ENCODE results near the gene MAN1A1.

MAN1A1 gene

DNA sequence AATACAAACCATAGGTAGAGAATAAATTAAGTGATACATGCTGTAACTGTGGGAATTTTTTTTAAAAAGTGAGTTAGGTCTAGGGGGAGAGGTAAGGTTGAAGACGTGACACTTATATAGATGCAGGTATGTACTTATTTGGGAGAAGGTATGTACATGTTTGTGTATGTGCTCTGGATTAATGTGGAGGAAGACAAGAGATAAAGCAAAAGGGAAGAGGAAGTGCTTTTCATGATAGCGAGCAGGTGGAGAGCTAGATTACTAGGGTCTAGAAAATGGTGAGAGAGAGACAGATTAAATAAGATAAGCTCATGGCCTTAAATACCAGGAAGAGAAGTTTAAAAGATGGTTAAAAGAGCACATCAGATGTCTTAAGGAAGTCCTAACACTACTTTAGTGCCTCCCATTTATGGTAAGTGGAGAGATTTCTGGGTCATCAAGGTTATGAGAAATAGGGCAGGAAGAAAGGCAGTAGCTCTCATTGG, 92.5 kb downstream of the MAN1A1 start:
- DNase-seq (no peak), ATAC-seq (no peak)
- no peaks in the 10 kb centered on the region for H3K27me3 Mint-ChIP-seq
- H3K27ac Mint-ChIP-seq: no peak overlapping the region
- H3K9me3 Mint-ChIP-seq: no peaks in the 10 kb centered on the region
- peaks cover 28% of the 10 kb centered on the region for H3K4me1 Mint-ChIP-seq
- no peak overlapping the region for H3K4me3 Mint-ChIP-seq

DNA sequence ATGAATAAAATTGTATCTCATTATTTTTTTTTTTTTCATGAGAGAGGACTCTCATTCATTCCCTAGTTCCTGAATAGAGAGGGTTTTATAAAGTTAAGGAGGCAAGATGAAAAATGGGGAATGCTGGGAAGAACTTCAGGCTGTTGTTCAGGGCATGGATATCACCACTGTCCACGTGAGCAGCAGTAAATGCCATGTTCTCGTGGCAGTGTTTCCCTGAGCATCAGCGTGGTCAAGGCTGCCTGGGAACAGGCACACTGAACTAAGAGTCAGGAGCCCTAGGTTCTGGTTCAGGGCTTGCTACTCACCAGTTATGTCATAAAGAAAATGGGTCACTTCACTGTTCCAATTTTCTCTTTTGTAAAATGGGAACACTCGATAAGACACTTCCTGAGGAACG, 93.2 kb downstream of the MAN1A1 start:
- Mint-ChIP-seq H3K27ac (no peak overlapping the region), H3K4me1 (peaks cover 22% of the 10 kb centered on the region), H3K27me3 (no peaks in the 10 kb centered on the region), H3K4me3 (no peak overlapping the region), H3K9me3 (no peaks in the 10 kb centered on the region)
- ATAC-seq (no peak), DNase-seq (no peak)

DNA sequence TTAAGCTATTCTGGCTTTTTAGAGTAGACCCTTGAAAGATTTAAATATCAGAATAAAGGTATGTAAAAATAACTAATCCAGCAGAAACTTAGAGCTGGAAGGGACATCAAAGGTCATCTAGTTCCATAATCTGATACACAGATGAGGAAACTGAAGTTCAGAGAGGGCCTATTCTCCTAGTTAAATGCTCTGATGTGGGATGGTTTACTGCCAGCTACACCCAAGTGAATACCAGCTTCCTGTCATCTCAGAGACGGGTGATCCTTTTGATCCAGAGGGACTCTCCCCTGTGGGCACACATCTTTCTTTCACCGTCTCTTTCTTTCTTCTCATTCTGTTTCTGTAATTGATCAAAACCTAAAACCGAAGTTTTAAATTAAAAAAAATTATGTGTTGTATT, 94.1 kb downstream of the MAN1A1 start:
- Mint-ChIP-seq H3K4me1 (peaks cover 20% of the 10 kb centered on the region), H3K4me3 (no peak overlapping the region), H3K9me3 (no peaks in the 10 kb centered on the region), H3K27me3 (no peaks in the 10 kb centered on the region), H3K27ac (no peak overlapping the region)
- no peak for DNase-seq
- peak; percentile 84 for ATAC-seq

DNA sequence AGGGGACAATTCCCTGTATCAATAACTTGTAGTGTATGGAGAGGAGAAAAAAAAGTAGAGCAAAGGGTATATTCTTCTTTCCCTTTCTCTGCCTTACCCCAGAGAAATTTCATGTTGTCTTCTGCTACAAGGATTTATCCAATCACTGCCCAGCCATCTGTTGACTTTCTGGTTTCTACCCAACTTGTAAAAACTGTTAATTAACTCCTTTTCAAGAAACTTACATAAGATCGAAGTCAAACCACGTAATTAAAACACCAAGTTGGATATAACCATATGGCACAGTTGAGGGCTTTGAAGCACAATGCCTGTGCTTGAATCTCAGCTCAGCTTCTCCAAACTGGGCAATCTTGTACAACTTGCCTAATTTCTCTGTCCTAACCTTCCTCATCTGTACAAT, 99.5 kb downstream of the MAN1A1 start:
- no peak for ATAC-seq
- no peaks in the 10 kb centered on the region for H3K27me3 Mint-ChIP-seq
- no peak overlapping the region for H3K4me3 Mint-ChIP-seq
- no peak for DNase-seq
- H3K4me1 Mint-ChIP-seq: peaks cover under 1% of the 10 kb centered on the region
- no peak overlapping the region for H3K27ac Mint-ChIP-seq
- no peaks in the 10 kb centered on the region for H3K9me3 Mint-ChIP-seq

DNA sequence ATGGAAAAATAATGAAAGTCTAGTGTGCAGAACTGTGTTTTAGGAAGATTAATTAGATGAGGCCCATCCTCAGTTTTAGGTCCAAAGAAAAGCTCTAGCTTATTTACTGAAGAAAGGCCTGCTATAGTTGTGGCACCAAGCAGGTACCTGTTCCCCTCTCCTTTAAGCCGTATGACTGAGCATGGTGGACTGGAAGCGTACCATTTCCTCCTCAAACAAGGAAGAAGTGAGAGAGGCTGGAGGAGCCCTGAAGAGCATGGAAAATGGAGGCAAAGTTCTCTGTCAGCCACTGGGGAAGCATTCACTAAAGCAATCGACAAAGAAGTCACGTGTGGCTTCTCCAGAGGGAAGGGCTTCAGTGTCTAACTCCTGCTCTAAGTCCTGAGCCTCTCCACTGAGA, 100.2 kb downstream of the MAN1A1 start:
- Mint-ChIP-seq H3K27me3 (no peaks in the 10 kb centered on the region), H3K4me3 (no peak overlapping the region), H3K27ac (no peak overlapping the region), H3K9me3 (no peaks in the 10 kb centered on the region), H3K4me1 (no peaks in the 10 kb centered on the region)
- DNase-seq (no peak), ATAC-seq (no peak)

DNA sequence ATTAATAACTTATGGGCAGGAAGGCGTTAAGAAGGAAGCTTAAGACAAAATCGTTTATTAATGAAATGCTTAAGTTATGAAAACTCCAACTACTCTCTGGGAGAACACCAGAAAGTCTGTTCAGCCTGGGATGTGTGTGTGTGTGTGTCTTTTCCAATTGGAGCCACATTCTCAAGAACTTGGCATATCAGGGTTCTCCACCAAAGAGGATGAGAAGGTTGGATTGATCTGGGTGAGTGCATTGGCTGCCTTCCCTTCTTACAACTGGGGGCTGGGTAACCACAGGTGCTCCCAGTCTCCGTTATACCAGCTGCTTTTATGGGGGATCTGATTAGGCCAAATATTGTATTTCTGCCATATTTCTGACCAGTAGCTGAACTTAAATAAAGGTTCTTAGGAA, 102.1 kb downstream of the MAN1A1 start:
- ATAC-seq: no peak
- H3K4me3 Mint-ChIP-seq: no peak overlapping the region

DNA sequence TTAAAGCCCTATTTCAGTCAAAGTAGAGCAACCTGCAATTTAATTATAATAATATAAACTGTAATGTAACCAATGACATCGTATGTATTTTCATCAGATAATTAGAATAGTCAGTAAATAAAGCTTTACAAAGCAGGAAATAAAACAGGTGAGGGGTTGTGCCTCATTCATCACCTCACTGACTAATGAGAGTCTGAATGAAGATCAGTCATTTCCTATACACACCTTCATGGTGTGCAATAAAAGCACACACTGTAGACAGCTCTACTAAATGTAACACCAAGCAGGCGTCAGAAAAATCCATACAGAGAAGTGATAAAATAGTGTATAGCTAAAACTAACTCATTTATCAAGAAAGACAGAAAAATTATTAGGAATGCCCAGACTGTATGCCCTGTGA, 105.9 kb downstream of the MAN1A1 start:
- Mint-ChIP-seq H3K4me3 (no peak overlapping the region), H3K4me1 (no peaks in the 10 kb centered on the region), H3K9me3 (no peaks in the 10 kb centered on the region), H3K27me3 (no peaks in the 10 kb centered on the region), H3K27ac (no peak overlapping the region)
- ATAC-seq (no peak), DNase-seq (no peak)

More for the DNA sequence above, 102.1 kb downstream of the MAN1A1 start:
- Mint-ChIP-seq H3K27me3 (no peaks in the 10 kb centered on the region), H3K9me3 (no peaks in the 10 kb centered on the region), H3K27ac (no peak overlapping the region), H3K4me1 (no peaks in the 10 kb centered on the region)
- DNase-seq: no peak

DNA sequence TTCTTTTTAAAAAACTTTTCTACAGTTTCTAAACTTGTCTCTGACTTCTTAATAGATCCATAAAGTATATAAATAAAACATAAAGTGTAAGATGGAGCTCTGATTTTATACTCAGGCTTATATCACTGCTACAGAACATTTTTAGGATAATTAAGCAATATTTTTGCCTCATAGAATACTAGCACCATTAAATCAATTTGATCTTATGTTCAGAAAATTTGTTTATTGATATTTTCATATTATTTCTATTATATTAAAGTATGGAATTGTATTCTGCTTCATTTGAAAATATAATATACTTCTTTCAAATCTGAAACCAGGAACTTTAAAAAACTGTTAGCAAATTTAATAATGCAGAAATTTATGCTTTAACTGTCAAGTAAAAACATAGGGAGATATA, 106.5 kb downstream of the MAN1A1 start:
- H3K27me3 Mint-ChIP-seq: no peaks in the 10 kb centered on the region
- no peaks in the 10 kb centered on the region for H3K9me3 Mint-ChIP-seq
- H3K27ac Mint-ChIP-seq: peak overlapping the region in 1 of 2 donors; percentile 65
- ATAC-seq: no peak
- H3K4me1 Mint-ChIP-seq: no peaks in the 10 kb centered on the region
- DNase-seq: no peak
- no peak overlapping the region for H3K4me3 Mint-ChIP-seq

DNA sequence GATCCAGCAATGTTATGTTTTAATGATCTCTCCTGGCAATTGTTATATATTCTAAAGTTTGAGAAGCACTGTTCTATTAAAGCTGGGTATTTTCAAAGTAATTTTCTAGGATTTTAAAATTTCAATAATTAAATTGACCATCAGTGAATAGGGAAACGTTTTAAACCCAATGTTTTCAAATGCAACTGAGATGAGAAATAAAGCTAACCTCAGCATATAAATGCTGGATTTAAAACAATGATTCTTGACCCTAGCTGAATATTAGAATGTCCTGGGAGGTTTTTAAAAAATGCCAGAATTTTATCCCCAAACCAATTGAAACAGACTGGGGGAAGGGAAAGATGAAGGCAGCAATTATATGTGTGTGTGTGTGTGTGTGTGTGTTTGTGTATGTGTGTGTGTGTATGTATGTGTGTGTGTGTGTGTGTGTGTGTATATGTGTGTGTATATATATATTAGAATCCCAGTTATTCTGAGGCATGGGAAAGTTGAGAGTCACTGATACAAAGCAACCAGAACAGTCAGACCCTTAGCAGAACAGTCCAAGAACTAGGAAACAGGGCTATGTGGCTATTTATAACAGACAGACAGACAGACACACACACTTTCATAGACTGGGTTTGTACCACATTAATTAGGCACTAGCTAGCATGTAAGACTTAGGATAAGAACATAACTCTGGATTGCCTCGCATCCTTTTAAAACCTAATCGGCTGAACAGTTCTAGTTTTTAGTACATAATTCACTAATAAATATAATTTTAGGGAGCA, 107.8 kb downstream of the MAN1A1 start:
- Mint-ChIP-seq H3K4me3 (no peak overlapping the region), H3K9me3 (peaks cover 0 to 5% of the 10 kb centered on the region in 2 donors), H3K27me3 (no peaks in the 10 kb centered on the region), H3K4me1 (no peaks in the 10 kb centered on the region), H3K27ac (no peak overlapping the region)
- ATAC-seq (no peak), DNase-seq (no peak)

DNA sequence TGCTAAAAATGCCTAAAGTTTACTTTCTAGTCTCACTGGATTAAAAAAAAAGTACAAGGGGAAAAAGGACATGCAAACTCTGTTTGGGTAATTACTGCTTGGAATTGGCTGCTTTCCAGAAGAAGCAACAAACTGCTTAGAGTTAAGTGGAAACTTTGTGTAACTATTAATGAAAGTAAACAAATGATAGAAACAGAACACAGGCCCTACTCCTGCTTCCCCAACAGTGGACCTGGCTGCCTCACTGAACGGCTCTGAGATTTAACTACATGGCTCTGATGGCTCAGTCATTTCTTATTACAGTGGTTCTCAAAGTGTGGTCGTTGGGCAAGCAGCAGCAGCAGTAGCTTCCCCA, 108.5 kb downstream of the MAN1A1 start:
- Mint-ChIP-seq H3K27me3 (no peaks in the 10 kb centered on the region), H3K27ac (no peak overlapping the region), H3K4me3 (no peak overlapping the region), H3K9me3 (peaks cover 0 to 8% of the 10 kb centered on the region in 2 donors), H3K4me1 (no peaks in the 10 kb centered on the region)
- DNase-seq (no peak), ATAC-seq (no peak)

DNA sequence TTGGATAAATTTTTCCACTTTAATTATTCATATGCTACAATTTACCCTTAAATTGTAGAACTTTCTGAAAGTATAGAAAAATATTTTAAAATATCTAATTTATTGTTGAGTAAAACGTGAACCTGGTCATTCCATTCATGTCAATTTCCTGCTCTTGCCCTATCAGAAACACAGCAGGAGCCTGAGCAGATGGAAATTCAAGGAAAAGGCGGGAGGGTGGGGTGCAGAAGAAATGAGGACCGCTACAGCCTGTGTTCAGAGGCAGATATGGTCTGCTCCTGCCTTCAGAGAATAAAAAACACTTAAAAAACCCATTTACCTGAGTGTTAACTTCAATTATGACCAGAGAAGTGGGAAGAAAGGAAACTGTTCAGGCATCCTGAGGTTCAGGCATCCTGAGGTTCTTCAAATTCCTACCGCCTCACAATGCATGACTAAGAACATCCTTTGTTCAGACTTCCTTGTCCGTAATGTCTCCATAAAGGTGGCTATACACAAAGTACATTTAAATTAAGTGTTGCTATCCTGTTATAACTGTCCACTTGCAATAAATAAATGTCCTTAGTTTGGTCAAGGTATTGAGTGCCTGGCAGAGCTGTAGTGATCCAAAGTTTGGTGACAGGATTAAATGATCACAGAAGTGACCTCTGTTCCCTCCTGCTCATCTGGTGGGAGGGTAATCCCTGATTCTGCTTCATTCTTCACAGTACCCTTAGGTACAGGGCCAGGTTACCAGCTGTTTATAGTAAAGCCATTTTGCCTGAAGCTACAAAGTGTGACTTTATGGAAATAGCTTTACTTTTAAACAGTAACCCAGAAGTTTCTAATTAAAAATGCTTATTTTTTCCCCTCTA, 109.1 kb downstream of the MAN1A1 start:
- no peaks in the 10 kb centered on the region for H3K4me1 Mint-ChIP-seq
- H3K27me3 Mint-ChIP-seq: no peaks in the 10 kb centered on the region
- DNase-seq: no peak

DNA sequence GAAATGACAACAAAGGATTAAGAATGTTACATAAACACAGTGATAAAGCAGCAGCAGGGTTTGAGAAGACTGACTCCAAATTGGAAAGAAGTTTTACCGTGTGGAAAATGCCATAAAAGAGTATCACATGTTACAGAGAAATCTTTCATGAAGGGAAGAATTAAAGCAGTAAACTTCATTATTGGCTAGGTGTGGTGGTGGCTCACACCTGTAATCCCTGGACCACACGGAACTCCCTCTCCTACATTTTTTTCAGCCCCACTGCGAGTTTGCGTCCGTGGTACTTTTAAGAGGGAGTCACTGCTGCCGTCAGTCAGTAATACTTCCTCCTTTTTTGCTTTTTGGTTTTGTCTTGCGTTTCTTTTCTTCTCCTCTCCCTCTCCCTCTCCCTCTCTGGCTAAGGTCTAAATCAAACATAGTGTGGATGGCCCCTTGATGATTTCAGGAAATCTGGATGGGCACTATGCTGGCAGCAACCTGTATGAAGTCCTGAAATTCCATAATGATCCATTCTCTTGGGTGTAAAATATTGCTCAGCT, 112.3 kb downstream of the MAN1A1 start:
- H3K4me3 Mint-ChIP-seq: no peak overlapping the region
- no peak overlapping the region for H3K27ac Mint-ChIP-seq
- peaks cover 6% of the 10 kb centered on the region for H3K4me1 Mint-ChIP-seq
- no peak for ATAC-seq
- H3K27me3 Mint-ChIP-seq: no peaks in the 10 kb centered on the region
- peaks cover 0 to 8% of the 10 kb centered on the region in 2 donors for H3K9me3 Mint-ChIP-seq
- no peak for DNase-seq

More for the DNA sequence above, 109.1 kb downstream of the MAN1A1 start:
- peaks cover 0 to 8% of the 10 kb centered on the region in 2 donors for H3K9me3 Mint-ChIP-seq
- H3K4me3 Mint-ChIP-seq: no peak overlapping the region
- H3K27ac Mint-ChIP-seq: no peak overlapping the region
- ATAC-seq: no peak

DNA sequence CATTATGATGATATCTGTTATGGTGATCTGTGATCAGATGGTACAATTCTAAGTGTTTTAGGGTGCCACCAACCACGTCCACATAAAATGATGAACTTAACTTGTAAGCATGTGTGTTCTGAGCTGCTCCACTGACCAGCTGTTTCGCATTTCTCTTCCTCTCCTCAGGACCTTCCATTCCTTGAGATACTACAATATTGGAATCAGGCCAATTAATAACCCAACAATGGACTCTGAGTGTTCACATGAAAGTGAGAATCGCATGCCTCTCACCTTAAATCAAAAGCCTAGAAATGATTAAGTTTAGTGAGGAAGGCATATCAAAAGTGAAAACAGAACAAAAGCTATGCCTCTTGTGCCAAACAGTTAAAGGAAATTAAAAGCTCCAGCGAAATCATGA, 114.6 kb downstream of the MAN1A1 start:
- peaks cover 6% of the 10 kb centered on the region for H3K4me1 Mint-ChIP-seq
- no peaks in the 10 kb centered on the region for H3K27me3 Mint-ChIP-seq
- no peak overlapping the region for H3K4me3 Mint-ChIP-seq
- no peak overlapping the region for H3K27ac Mint-ChIP-seq
- ATAC-seq (no peak), DNase-seq (no peak)
- H3K9me3 Mint-ChIP-seq: peaks cover 0 to 8% of the 10 kb centered on the region in 2 donors

DNA sequence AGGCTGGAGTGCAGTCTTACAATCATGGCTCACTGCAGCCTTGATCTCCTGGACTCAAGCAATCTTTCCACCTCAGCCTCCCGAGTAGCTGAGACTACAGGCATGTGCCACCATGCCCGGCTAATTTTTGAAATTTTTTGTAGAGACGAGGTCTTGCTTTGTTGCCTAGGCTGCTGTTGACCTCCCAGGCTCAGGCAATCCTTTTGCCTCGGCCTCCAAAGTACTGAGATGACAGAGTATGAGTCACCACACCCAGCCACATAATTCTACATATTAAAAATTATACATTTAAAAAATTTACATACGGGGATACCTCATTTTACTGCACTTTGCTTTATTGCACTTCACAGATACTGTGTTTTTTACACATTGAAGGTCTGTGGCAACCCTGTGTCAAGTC, 115.1 kb downstream of the MAN1A1 start:
- no peaks in the 10 kb centered on the region for H3K27me3 Mint-ChIP-seq
- H3K4me3 Mint-ChIP-seq: no peak overlapping the region
- ATAC-seq (peak; percentile 45), DNase-seq (no peak)
- peaks cover 6% of the 10 kb centered on the region for H3K4me1 Mint-ChIP-seq
- H3K9me3 Mint-ChIP-seq: peaks cover 0 to 8% of the 10 kb centered on the region in 2 donors
- peak overlapping the region in 1 of 2 donors; percentile 39 for H3K27ac Mint-ChIP-seq

DNA sequence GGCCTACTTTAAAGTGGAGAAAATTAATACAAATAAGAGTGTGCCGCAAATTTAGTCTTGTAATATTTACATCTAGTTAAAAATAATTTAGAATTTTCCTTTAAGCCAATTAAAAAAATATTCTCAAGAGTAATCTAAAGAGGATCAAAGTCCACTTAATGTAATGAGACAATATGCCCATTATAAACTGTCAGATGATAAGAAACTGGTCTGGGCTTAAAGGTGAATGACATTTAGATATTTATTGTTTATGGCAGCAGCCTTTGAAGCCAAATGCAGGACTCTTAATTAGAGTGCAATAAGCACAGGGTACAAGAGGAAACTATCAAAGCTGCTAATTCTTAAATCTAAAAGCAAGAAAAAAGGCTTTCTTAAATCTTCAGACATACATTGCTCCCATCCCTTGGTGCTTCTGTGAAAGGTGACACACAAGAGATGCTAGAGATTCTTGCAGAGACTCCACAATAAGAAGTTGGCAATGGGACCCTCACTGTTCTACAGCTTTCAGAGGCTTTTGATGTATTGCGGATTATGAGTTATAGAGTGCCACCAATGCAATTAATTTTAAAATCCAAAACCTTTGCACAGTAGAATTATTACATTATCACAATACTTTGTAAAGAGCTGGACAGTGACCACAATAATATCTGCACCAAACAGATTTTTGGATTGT, 116.1 kb downstream of the MAN1A1 start:
- Mint-ChIP-seq H3K27ac (no peak overlapping the region), H3K9me3 (peaks cover 0 to 8% of the 10 kb centered on the region in 2 donors), H3K27me3 (no peaks in the 10 kb centered on the region), H3K4me1 (peaks cover 6% of the 10 kb centered on the region), H3K4me3 (no peak overlapping the region)
- ATAC-seq (no peak), DNase-seq (no peak)
